ENCODE results near the gene FEM1A. TPM values are rescaled to one million over a fixed set of nuclear protein-coding genes. Genes with fewer than 3 reads are reported as not detected.
A peak's percentile ranks its signal among the peaks of the same experiment; 100 is the strongest.

The FEM1A gene
- polyA plus RNA-seq, 1 donor from 2014 or later, result 8.7 TPM

DNA sequence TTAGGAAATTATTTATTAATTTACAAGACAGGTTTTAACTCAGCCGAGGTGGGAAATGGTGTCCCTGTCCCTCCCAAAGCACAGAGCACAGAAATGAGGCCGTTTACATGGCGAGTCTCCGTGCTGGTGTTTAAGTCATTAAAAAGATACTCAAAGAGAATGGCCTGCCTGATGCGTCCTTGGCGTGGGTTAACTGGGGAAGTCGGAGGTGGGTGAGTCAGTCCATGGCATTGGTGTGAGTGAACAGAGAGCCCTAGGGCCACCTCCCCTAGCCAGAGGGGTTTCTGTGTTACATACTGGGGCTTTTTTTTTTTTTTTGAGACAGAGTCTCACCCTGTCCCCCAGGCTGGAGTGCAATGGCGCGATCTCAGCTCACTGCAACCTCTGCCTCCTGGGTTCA is 3.9 kb downstream of the FEM1A start:
- TF ChIP-seq EP300 (conservative IDR thresholded peaks at IDR 0.05; ENCODE audit: poor library complexity, severe bottlenecking) (no peak), MXI1 (conservative IDR thresholded peaks at IDR 0.05; ENCODE audit: poor library complexity, severe bottlenecking) (no peak), EZH2 (IDR thresholded peaks at IDR 0.05; ENCODE audit: borderline replicate concordance, insufficient read depth, low read length, poor library complexity, severe bottlenecking) (no peak), TAF1 (IDR thresholded peaks at IDR 0.05; ENCODE audit: low read depth) (no peak), POLR2AphosphoS5 (IDR thresholded peaks at IDR 0.05) (no peak), SMC3 (conservative IDR thresholded peaks at IDR 0.05; ENCODE audit: poor library complexity) (no peak), RAD21 (conservative IDR thresholded peaks at IDR 0.05) (no peak)
- TF ChIP-seq, protein P1, sequence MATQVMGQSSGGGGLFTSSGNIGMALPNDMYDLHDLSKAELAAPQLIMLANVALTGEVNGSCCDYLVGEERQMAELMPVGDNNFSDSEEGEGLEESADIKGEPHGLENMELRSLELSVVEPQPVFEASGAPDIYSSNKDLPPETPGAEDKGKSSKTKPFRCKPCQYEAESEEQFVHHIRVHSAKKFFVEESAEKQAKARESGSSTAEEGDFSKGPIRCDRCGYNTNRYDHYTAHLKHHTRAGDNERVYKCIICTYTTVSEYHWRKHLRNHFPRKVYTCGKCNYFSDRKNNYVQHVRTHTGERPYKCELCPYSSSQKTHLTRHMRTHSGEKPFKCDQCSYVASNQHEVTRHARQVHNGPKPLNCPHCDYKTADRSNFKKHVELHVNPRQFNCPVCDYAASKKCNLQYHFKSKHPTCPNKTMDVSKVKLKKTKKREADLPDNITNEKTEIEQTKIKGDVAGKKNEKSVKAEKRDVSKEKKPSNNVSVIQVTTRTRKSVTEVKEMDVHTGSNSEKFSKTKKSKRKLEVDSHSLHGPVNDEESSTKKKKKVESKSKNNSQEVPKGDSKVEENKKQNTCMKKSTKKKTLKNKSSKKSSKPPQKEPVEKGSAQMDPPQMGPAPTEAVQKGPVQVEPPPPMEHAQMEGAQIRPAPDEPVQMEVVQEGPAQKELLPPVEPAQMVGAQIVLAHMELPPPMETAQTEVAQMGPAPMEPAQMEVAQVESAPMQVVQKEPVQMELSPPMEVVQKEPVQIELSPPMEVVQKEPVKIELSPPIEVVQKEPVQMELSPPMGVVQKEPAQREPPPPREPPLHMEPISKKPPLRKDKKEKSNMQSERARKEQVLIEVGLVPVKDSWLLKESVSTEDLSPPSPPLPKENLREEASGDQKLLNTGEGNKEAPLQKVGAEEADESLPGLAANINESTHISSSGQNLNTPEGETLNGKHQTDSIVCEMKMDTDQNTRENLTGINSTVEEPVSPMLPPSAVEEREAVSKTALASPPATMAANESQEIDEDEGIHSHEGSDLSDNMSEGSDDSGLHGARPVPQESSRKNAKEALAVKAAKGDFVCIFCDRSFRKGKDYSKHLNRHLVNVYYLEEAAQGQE (IDR thresholded peaks at IDR 0.05; ENCODE audit: borderline replicate concordance), result no peak
- TF ChIP-seq, protein P2, sequence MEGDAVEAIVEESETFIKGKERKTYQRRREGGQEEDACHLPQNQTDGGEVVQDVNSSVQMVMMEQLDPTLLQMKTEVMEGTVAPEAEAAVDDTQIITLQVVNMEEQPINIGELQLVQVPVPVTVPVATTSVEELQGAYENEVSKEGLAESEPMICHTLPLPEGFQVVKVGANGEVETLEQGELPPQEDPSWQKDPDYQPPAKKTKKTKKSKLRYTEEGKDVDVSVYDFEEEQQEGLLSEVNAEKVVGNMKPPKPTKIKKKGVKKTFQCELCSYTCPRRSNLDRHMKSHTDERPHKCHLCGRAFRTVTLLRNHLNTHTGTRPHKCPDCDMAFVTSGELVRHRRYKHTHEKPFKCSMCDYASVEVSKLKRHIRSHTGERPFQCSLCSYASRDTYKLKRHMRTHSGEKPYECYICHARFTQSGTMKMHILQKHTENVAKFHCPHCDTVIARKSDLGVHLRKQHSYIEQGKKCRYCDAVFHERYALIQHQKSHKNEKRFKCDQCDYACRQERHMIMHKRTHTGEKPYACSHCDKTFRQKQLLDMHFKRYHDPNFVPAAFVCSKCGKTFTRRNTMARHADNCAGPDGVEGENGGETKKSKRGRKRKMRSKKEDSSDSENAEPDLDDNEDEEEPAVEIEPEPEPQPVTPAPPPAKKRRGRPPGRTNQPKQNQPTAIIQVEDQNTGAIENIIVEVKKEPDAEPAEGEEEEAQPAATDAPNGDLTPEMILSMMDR (IDR thresholded peaks at IDR 0.05; ENCODE audit: poor library complexity, severe bottlenecking), result no peak
- no peaks in the 10 kb centered on the region for H3K9me2 ChIP-seq (ENCODE audit: insufficient read depth, low read length)
- no peak overlapping the region for H2AFZ ChIP-seq (ENCODE audit: low read depth, low read length)
- H3K4me3 ChIP-seq (ENCODE audit: low read length), result peak overlapping the region; percentile 40
- peaks cover 5% of the 10 kb centered on the region for H3K36me3 ChIP-seq (ENCODE audit: insufficient read depth, low read length)
- no peaks in the 10 kb centered on the region for H4K20me1 ChIP-seq (ENCODE audit: insufficient read depth)
- no peaks in the 10 kb centered on the region for H3K27me3 ChIP-seq (ENCODE audit: insufficient read depth, low read depth, low read length)
- H3K4me2 ChIP-seq (ENCODE audit: low read length), result no peak overlapping the region
- no peak overlapping the region for H3K27ac ChIP-seq (ENCODE audit: low read length)
- H3K9ac ChIP-seq (ENCODE audit: low read length), result no peak overlapping the region
- no peaks in the 10 kb centered on the region for H3K9me3 ChIP-seq (ENCODE audit: low read length)
- H3K79me2 ChIP-seq (replicated peaks; ENCODE audit: insufficient read depth, low read length), result peaks cover 36% of the 10 kb centered on the region
- H3F3A ChIP-seq (ENCODE audit: insufficient read depth, low read length, poor library complexity, severe bottlenecking), result no peaks in the 10 kb centered on the region

DNA sequence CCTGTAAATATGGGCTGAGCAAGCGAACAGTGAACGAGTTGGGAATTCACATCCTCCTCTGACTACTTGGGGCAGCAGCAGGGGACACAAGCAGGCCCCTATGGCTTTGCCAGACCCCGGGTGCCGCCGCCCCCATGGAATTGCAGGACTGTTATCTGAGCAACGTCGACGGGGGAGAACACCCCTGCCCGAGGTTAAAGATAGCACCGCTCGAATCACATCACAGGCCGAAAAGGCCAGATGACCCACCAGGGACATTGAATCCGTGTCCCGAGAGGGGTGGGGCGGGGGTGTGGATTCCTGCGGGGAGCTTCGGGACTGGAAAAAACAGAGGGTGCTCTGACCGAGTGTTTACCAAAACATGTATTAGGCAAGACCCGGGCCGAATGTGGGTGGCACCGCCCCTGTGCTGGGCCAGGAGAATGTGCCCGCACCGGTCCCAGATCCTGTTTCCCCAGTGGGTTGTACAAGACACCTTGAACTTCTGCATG is 9.1 kb downstream of the FEM1A start:
- Histone ChIP-seq H3K9me2 (ENCODE audit: insufficient read depth, low read length) (no peaks in the 10 kb centered on the region), H3K4me3 (ENCODE audit: low read length) (no peak overlapping the region), H3K79me2 (replicated peaks; ENCODE audit: insufficient read depth, low read length) (peaks cover 8% of the 10 kb centered on the region), H3K4me2 (ENCODE audit: low read length) (no peak overlapping the region), H4K20me1 (ENCODE audit: insufficient read depth) (no peaks in the 10 kb centered on the region), H3K9me3 (ENCODE audit: low read length) (no peaks in the 10 kb centered on the region), H3K36me3 (ENCODE audit: insufficient read depth, low read length) (peaks cover 5% of the 10 kb centered on the region), H3F3A (ENCODE audit: insufficient read depth, low read length, poor library complexity, severe bottlenecking) (no peaks in the 10 kb centered on the region), H3K27me3 (ENCODE audit: insufficient read depth, low read depth, low read length) (no peaks in the 10 kb centered on the region), H3K9ac (ENCODE audit: low read length) (no peak overlapping the region), H2AFZ (ENCODE audit: low read depth, low read length) (no peak overlapping the region), H3K27ac (ENCODE audit: low read length) (no peak overlapping the region)
- TF ChIP-seq, protein P2 (IDR thresholded peaks at IDR 0.05; ENCODE audit: poor library complexity, severe bottlenecking), result no peak
- no peak for TF ChIP-seq TAF1 (IDR thresholded peaks at IDR 0.05; ENCODE audit: low read depth)

All from neural cell (in vitro differentiated cells).